Stimulated activated CD8-positive, alpha-beta memory T cell treated with anti-CD3 and anti-CD28 coated beads, Interleukin-12 subunit alpha, Interleukin-12 subunit beta, amount 100 ng/mL, for 1 hour (primary cell): ENCODE measurements around the gene CCDC192.
"Not testable (repeated sequence)": the region's sequence is repeated elsewhere in the genome, so short reads cannot be mapped to it uniquely, and the experiment has no call there.

Source experiments
- DNase-seq: peaks from one replicate; pipeline ENCODE4 v3.0.0-alpha.2; 2020; ENCODE audit warnings: low read depth

The CCDC192 gene

DNA sequence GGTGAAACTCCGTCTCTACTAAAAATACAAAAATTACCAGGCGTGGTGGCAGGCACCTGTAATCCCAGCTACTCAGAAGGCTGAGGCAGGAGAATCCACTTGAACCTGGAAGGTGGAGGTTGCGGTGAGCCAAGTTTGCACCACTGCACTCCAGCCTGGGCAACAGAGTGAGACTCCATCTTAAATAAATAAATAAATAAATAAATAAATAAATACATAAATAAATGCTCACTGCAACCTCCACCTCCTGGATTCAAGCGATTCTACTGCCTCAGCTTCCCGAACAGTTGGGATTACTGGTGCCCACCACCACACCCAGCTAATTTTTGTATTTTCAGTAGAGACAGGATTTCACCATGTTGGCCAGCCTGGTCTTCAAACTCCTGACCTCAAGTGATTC, 144.4 kb downstream of the CCDC192 start:
- not testable (repeated sequence) for DNase-seq

DNA sequence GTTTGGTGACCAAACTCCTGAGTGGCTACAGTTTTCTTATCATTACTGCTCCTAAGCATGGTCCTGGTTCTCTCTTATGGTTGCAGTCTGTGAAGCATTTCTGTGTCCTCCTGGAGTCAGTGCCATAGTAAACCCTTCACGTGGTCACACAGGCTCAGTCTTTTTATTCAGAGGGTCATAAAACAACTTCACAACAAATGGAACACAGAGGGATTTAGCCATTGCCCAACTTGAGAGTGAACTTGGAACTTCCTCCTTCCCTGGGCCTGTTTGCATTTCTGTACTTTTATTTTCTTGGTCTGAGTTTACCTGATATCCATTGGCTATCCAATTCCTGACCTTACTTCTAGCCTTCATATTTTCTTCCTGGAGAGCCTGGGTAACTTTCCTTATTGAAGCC, 144.9 kb downstream of the CCDC192 start:
- DNase-seq, result no peak

DNA sequence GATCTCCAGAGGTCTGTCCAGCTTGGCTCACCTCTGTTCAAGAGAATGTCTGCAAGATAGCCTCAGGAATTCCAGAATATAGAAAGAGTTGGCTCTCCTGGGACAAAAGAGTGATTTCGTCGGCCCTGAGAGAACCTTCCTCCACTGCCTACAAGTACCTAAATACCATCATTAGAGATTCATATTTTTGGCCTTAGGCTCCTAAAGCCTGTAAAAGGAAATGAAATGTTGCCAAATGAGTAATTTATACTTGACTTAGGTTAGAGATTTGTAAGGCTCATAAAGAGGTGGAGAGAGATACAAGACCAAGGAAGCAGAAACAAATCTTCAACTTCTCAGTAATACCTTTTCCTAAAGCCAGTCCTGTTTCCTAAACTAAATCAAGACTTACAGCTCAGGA, 146.2 kb downstream of the CCDC192 start:
- DNase-seq, result no peak

DNA sequence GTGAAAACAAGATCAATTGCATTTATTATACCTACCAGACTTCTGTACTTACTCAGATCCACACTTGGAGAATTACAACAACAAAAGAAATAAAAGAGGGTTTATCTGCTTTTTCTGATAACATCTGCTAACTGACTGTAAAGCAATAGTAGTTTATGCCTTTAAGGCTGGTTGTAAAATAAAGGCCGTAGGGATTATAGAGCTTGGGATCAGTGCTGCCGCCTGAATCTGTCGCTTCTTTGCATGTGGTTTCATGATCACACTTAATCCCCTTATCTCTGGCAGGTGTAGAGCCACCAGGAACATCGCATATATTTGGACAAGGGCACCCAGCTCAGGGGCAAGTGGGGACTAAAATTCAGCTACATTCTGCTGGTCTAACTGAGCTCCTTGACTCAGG, 146.7 kb downstream of the CCDC192 start:
- no peak for DNase-seq

DNA sequence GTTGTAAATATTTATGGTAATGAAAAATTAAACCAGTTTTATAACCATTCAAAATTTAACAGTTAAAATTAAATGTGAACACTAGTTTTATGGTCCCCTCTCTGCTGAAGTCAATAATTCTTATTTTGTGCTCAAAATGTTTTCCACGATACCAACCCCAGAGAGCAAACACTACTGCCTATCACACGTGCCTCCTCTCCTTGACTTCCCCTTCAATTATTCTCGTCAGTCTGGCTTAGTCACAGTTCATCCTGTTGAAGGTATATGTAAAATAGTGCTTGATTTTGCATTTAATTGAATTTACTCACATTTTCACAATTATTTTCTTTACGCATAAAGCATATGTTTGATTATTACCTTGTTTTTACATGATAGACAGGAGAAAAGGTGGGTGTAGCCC, 148.8 kb downstream of the CCDC192 start:
- no peak for DNase-seq

DNA sequence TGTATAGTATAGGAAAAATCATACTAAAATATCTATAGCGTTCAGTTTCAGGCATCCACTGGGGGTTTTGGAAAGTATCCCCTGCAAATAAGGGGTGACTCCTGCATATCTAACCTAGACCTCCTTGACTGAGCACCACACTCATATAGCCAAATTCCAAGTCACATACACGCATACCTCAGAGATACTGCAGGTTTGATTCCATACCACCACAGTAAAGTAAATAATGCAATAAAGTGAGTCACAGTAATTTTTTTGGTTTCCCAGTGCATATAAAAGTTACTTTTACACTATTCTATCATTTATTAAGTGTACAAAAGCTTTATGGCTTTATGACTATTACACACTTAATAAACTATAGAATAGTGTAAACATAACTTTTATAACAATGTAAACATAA, 151.3 kb downstream of the CCDC192 start:
- no peak for DNase-seq

DNA sequence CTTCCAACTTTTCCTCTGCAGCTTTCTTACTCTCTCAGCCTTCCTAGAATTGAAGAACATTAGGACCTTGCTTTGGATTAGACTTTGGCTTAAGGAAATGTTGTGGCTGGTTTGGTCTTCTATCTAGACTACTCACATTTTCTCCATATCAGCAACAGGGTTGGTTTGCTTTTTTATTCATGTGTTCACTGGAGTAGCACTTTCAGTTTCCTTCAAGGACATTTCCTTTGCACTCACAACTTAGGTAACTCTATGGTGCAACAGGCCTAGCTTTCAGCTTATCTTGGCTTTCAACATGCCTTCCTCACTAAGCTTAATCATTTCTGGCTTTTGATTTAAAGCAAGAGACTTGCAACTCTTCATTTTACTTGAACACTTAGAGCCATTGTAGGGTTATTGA, 153.1 kb downstream of the CCDC192 start:
- DNase-seq, result no peak

DNA sequence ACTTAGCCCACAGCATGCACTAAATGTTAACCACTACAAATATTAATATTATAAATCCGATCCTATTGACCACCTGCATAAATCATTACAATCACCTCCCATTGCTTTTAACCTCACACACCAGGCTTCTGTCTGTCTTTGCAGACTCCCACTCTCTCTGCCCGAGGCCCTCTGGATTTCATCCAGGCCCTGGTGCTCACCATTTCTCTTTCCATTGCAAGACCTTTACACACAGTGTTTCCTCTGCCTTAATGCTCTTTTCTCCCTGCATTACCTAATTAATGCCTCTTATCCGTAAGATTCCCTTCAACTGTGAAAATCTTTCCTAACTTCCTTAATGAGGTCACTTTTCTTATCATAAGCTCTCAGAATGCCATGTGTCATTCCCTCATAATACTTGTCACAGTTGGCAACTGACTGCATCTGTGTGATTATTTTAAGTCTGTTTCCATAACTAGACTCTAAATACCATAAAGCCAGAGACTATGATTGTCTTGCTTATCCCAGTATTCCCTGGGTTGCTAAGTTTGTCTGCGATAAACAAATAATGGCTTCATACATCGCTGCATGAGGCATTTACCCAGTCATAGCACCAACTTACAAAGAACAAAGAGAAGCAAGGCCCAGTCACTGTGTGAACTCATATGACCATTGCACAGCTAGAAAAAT, 155.1 kb downstream of the CCDC192 start:
- no peak for DNase-seq

DNA sequence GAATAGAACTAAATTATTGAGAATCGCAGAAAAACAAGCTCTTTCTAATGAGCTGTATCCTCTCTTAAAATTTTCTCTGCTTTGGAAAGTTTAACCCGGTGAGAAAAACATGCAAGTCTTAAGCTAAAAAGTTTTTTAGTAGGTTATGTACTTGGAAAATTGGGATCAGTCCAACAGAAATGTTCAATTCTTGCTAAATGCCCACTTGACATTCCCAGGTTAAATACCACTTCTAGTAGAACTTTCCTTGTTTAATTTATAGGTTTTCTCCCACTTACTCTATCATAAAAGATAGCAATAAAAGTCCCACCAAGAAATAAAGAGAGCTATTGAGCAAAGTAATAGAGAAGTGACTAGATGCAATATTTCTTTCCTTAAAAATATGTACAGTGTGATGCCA, 157.1 kb downstream of the CCDC192 start:
- DNase-seq, result no peak

DNA sequence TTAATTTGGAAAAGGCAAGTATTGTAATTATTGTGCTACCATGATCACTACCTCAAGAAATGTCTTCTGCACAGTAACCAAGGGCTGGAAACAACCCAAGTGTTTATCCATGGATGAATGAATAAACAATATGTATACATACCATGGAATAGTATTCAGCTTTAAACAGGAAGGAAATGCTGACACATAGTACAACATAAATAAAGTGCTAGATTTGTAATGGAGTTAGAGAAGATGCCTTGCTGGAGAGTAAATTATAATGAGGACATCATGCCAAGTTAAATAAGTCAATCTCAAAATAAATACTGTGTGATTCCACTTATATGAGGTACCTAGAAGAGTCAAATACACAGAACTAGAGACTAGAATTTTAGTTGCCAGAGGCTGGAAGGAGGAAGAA, 160.0 kb downstream of the CCDC192 start:
- no peak for DNase-seq

DNA sequence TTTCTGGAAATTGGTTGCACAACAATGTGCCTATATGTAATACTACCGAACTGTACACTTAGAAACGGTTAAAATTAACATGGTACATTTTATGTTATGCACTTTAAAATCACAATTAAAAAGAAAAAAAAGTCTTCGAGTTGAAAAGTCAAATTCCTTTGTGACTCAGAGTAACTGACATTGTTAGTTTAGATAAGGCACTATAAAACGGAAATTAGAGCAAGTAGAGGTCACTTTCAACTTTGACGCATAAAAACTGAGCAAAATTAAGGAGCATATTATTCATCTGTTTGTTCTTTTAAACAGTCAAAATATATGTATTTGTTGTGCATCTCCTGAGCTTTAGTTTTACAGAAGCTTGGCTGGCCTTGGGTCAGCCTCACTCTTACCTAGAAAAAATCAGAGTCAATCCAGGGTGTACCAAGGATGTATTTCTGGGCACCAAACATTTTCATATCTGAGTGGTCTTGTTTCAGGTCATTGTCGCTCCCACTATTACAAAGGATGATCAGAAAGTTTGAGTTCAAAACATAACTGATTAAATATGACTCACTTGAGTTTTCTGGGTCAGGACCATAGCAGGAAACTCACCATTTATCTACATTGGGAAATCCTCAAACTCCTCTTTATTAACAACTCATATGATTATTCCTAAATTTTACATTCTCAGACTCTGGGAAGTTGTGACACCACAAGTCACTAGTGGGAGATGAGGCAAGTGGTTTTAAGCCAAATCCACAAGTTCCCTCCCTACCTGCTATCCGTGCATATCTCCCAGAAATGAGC, 160.6 kb downstream of the CCDC192 start:
- DNase-seq, result no peak

DNA sequence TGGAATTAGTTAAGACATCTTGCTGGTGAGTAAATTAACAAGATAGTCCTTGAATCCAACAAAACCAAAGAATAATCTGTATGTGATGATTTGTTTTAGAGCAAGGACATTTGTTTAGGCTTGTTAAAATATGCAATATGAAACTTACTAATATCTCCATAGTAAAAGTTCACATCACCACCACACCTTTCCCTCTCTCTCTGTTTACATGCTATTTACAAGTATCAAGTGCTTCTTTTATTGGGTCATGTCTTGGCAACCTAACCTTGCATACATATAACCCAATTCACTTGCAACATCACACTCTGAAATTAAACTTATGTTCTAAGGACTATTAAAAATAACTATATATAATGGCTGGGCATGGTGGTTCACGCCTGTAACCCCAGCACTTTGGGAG, 161.3 kb downstream of the CCDC192 start:
- no peak for DNase-seq

DNA sequence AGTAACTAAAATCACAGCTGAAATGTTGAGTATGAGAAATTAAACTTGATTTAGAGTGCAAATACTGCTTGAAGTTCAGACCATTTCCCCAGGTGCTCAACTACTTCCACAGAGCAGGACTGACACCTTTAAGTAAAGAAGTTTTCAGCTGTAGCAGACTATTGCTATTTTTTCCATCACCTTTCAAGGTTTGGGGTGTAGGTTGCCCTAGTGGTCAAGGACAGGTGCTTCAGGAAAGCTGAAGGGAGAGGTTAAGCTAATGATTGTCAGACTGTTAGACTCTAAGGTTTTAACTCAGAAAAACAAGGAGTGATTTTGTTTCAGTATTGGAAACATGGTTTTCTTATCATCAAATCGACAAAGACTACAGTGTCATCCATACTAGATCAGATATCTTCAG, 162.1 kb downstream of the CCDC192 start:
- no peak for DNase-seq

DNA sequence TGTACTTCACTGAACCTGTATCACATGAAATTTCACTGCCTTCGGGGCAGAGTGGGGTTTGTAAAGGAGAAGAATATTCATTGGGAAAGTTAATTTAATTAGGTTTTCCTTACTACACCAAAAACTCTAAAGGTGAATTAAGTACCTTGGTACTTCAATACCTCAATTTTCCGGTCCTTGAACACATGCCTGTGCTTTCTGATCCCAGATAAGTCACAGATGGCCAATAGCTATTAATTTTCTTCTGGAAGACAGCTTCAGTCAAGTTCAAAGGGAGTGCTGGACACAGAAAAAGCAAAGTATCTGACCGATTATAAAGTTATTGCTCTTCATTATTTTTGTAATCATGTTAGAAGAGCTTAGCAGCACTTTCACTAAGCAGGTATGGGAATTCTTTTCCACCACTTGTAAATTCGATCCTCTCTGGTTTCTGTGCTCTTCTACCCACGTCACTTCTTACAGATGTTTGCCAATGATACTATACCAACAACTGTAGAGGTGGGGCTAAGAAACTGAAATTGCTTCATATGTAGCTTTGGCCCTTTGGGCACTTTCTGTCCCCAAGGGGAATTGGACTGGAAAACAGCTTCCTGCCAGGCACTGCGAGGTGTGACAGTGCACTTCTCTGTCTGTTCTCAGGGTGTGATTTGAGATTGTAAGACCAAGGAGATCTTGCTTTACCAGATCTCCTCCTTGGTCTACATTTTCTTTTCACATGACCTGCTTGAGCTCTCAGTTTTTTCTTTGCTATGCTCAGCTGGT, 164.0 kb downstream of the CCDC192 start:
- no peak for DNase-seq

DNA sequence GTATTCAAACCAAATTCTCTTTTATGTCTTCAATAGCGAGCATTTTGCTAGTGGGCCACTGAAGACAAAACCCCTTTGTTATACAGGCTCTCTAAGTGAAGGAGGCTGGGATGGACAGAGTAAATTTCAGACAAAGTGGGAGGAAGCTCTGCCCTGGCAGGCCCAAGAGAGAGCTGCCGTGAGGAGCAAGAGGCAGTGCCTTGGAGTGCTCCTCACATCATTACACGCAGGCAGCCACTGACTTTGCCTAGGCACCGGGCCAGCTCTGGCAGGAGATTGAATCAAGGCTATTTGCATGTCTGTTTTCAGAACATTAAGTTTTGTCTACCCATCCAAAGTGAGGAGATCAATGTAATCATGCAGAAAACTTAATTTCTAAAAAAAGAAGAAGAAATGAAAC, 167.7 kb downstream of the CCDC192 start:
- DNase-seq, result no peak

DNA sequence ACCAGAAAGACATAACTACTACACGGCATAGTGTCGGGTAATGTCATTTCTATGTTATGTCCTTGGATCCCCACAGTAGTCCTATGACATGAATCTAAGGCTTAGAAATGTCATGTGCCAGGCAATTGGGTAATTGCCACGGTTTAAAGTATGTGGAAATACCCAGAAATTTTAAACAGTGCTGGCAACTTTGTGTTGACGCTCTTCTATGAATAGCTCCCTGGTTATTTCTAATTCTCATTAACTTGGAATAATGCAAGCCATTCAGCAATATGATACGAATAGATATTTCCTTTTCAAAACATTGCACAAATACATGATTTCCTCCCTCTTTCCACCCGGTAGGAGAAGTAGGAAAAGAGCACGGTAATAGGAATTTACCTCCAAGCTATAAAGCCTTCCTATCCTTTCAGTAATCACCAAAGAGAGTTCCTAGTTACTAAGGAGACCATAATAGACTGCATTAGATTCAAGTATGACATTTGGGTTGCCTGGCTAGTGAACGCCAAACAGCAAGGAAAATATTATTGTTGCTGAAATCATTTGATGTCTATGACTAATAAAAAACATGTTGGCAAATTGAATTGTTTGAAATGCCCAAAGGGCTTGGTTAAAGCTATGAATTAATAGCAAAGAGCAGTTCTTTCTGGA, 168.4 kb downstream of the CCDC192 start:
- no peak for DNase-seq

DNA sequence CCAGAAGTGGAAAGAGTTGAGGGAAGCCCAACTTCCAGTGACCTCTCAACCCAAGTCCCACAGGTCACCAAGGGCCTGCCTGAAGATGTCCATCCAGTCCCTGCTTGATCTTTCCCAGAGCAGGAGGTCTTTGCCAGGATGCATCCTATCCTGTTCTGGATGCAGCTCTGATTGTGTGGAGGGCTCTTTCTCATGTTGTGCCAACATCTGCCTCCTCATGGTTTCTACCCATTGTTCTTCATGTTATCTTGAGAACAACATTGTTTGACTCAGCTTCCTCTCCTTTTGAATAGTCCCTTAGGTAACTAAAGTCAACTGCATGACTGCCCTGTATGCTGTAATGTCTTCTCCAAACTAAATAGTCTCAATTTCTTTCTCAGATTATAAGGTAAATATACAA, 169.3 kb downstream of the CCDC192 start:
- no peak for DNase-seq

DNA sequence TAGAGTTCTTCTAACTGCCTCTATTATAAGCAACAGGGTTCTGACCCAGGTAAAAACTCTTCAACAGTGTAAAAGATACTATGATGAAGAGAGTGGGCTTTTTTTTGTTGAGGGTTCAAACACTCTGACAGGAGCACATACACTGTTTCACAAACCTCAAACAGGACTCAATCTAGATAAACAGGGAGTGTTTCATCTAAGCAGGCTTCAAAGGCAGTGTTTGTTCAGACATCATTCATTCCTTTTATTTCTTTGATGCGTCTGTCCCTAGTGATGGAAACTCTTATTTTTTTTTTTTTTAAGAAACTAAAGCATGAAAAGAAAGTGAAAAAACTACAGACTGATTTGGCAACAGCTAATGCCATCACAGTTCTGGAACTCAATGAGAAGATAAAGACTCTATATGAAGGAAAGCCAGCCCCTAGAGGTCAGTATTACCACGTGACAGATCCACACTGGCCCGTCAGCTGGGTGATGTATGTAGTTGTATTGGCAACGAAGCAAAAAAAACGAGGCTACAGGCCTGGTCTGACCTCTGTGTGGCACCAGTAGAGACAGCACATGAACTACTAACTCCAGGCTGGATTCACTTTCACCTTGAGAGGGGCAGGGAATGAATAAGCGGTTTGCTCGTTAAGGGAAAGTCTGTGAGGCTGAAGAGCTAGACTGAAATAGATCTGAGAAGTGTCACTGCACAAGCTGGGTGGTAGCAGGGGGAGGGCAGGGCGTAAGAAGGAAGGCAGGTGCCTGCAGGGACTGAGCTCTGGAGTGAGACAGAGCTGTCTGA, 172.2 kb downstream of the CCDC192 start:
- DNase-seq, result no peak

DNA sequence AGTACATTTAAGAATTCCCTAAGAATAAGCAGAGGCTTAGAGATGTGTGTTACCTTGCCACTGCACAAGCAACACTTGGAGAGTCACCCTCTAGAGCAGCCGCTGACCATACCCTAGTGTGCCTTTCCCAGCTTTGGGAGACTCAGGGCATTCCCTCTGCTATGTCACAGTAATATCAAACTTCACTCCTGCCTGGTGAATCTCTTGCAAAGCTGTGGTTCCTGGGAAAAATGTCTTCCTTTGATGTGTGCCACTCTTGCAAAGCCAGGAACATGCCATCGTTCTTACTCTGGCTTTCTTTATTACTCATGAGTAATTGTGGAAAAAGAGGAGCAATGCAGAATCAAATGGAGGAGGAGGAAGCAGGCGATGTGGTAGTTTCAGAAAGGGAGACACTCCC, 173.2 kb downstream of the CCDC192 start:
- DNase-seq, result no peak

DNA sequence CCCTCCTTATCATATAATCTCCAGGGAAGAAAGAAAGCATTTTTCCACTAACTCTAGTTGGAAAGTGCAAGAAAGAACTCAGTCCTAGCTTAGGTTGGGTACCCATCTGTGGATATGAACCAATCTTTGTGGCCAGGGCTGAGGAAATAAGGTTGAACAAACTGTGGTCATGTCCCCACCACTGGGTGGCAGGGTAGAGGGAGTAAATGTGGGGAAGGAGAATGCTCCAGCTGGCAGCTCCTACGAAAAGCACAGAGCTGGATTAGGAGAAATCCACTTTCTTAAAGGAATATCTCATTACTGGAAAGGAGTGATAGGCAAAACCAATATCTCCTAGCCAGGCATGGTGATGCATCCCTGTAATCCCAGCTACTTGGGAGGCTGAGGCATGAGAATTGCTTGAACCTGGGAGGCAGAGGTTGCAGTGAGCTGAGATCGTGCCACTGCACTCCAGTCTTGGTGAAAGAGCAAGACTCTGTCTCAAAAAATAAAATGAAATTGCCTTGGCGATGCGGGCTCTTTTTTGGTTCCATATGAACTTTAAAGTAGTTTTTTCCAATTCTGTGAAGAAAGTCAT, 175.1 kb downstream of the CCDC192 start:
- DNase-seq, result no peak

DNA sequence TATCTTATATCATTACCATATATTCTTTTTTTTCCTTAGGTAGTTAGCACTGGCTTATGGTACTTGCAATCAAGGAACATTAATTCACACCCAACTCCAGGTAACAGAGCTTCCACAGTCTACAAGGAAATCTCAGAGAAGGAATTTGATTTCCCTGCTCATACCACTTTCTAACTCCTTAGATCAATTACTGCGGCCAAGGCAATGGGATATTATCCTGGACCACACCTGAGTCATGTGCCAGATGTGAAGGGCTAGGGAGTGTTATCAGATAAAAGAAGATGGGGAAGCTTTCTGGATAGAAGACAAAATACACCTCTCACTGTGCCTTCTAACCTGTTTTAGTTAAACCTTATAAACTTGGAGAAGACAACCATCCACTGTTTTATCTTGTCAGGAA, 181.2 kb downstream of the CCDC192 start:
- DNase-seq, result no peak
